ENCODE measurements around the gene PUM2.
"Not testable (repeated sequence)": the region's sequence is repeated elsewhere in the genome, so short reads cannot be mapped to it uniquely, and the experiment has no call there.

Gene PUM2

GRCh38 chr2:20350753-20351554, at the start of gene PUM2:
TSS of gene PUM2 (minus strand) at chr2:20350844. CDS start at chr2:20327360, 23,484 bp downstream.
- DNase-seq (ENCODE audit: low spot score): peak; percentile 95

- DNase-seq (ENCODE audit: low spot score): no peak
Measured at GRCh38 chr2:20400306-20400705, 49.7 kb upstream of the PUM2 start.

GRCh38 chr2:20398956-20399567, 48.4 kb upstream of the PUM2 start:
- DNase-seq (ENCODE audit: low spot score): no peak

- DNase-seq (ENCODE audit: low spot score): no peak
Measured at GRCh38 chr2:20397811-20398447, 47.3 kb upstream of the PUM2 start.

GRCh38 chr2:20396356-20397000, 45.8 kb upstream of the PUM2 start:
- DNase-seq (ENCODE audit: low spot score): no peak

GRCh38 chr2:20393986-20394385, 43.3 kb upstream of the PUM2 start:
- no peak for DNase-seq (ENCODE audit: low spot score)

GRCh38 chr2:20391951-20392699, 41.5 kb upstream of the PUM2 start:
- DNase-seq (ENCODE audit: low spot score): no peak

- DNase-seq (ENCODE audit: low spot score): no peak
Measured at GRCh38 chr2:20390524-20391123, 40.0 kb upstream of the PUM2 start.

GRCh38 chr2:20384953-20385352, 34.3 kb upstream of the PUM2 start:
- no peak for DNase-seq (ENCODE audit: low spot score)

- DNase-seq (ENCODE audit: low spot score): no peak
Measured at GRCh38 chr2:20382965-20383810, 32.5 kb upstream of the PUM2 start.

- DNase-seq (ENCODE audit: low spot score): peak; percentile 48
Measured at GRCh38 chr2:20381457-20381856, 30.8 kb upstream of the PUM2 start.

- DNase-seq (ENCODE audit: low spot score): peak; percentile 82
Measured at GRCh38 chr2:20378891-20379519, 28.4 kb upstream of the PUM2 start.

GRCh38 chr2:20378341-20378740, 27.7 kb upstream of the PUM2 start:
- DNase-seq (ENCODE audit: low spot score): no peak

- DNase-seq (ENCODE audit: low spot score): no peak
Measured at GRCh38 chr2:20377741-20378140, 27.1 kb upstream of the PUM2 start.

GRCh38 chr2:20374982-20375381, 24.3 kb upstream of the PUM2 start:
- DNase-seq (ENCODE audit: low spot score): not testable (repeated sequence)

- DNase-seq (ENCODE audit: low spot score): no peak
Measured at GRCh38 chr2:20372896-20373640, 22.4 kb upstream of the PUM2 start.

- DNase-seq (ENCODE audit: low spot score): no peak
Measured at GRCh38 chr2:20371323-20372025, 20.8 kb upstream of the PUM2 start.

GRCh38 chr2:20370191-20370590, 19.5 kb upstream of the PUM2 start:
- no peak for DNase-seq (ENCODE audit: low spot score)

GRCh38 chr2:20369366-20369765, 18.7 kb upstream of the PUM2 start:
- no peak for DNase-seq (ENCODE audit: low spot score)

All from iPS-NIHi11 (cell line).